Measurements from ENCODE around the gene DBN1. TPM values are rescaled to one million over a fixed set of nuclear protein-coding genes. Genes with fewer than 3 reads are reported as not detected.
A peak's percentile ranks its signal among the peaks of the same experiment; 100 is the strongest.

DBN1 gene
- total RNA-seq, 1 donor from 2014 or later = 1,261 TPM

GRCh38 chr5:177491983-177492746 is 18.7 kb upstream of the DBN1 start:
- peak overlapping the region; percentile 45 for H3K27ac Mint-ChIP-seq (ENCODE audit: unreplicated experiment)
- H3K36me3 Mint-ChIP-seq (ENCODE audit: unreplicated experiment) = no peaks in the 10 kb centered on the region

DNA sequence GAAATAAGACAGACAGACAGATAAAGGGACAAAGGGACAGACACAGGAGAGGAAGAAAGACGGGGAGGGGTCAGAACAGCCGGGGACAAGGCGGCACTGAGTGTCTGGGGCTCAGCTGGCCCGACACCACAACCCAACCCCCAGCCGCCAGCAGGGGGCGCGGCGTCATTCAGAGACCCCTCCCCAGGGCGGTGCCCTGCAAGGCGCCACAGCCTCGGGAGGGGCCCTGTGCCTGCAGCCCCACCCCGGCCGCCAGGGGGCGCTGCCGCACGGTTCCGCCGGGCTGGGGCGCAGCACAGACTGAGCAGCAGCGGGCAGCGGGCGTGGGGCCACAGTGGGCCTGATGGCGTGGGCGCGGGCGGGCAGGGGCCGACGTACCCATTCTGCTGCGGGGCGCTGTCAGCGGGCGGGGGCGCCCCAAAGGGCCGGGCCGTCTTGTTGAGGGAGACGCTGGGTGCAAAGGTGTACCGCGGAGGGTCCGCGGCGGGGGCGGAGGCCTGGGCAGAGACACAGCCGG is 18.1 kb upstream of the DBN1 start:
- peak; percentile 100 for TF ChIP-seq CTCF (IDR thresholded peaks at IDR 0.05; ENCODE audit: partially characterized antibody, unreplicated experiment)
- Mint-ChIP-seq H3K9me3 (ENCODE audit: unreplicated experiment) (peaks cover 8% of the 10 kb centered on the region), H3K36me3 (ENCODE audit: unreplicated experiment) (no peaks in the 10 kb centered on the region), H3K4me1 (ENCODE audit: low read depth, unreplicated experiment) (peaks cover 17% of the 10 kb centered on the region), H3K27ac (ENCODE audit: unreplicated experiment) (peak overlapping the region; percentile 93), H3K27me3 (ENCODE audit: unreplicated experiment) (peaks cover 7% of the 10 kb centered on the region), H3K4me3 (ENCODE audit: unreplicated experiment) (peak overlapping the region; percentile 83)
- DNase-seq = peak; percentile 98

More at GRCh38 chr5:177491983-177492746, 18.7 kb upstream of the DBN1 start:
- Mint-ChIP-seq H3K9me3 (ENCODE audit: unreplicated experiment) (peaks cover 8% of the 10 kb centered on the region), H3K27me3 (ENCODE audit: unreplicated experiment) (peaks cover 7% of the 10 kb centered on the region), H3K4me3 (ENCODE audit: unreplicated experiment) (peak overlapping the region; percentile 10), H3K4me1 (ENCODE audit: low read depth, unreplicated experiment) (peaks cover 16% of the 10 kb centered on the region)
- DNase-seq = no peak
- TF ChIP-seq CTCF (IDR thresholded peaks at IDR 0.05; ENCODE audit: partially characterized antibody, unreplicated experiment) = no peak

- Mint-ChIP-seq H3K27me3 (ENCODE audit: unreplicated experiment) (peaks cover 7% of the 10 kb centered on the region), H3K36me3 (ENCODE audit: unreplicated experiment) (no peaks in the 10 kb centered on the region), H3K4me1 (ENCODE audit: low read depth, unreplicated experiment) (peaks cover 17% of the 10 kb centered on the region), H3K9me3 (ENCODE audit: unreplicated experiment) (peaks cover 8% of the 10 kb centered on the region), H3K27ac (ENCODE audit: unreplicated experiment) (peak overlapping the region; percentile 93), H3K4me3 (ENCODE audit: unreplicated experiment) (peak overlapping the region; percentile 83)
- no peak for TF ChIP-seq CTCF (IDR thresholded peaks at IDR 0.05; ENCODE audit: partially characterized antibody, unreplicated experiment)
- DNase-seq = no peak
Observed at GRCh38 chr5:177490992-177491391, 17.6 kb upstream of the DBN1 start.

DNA sequence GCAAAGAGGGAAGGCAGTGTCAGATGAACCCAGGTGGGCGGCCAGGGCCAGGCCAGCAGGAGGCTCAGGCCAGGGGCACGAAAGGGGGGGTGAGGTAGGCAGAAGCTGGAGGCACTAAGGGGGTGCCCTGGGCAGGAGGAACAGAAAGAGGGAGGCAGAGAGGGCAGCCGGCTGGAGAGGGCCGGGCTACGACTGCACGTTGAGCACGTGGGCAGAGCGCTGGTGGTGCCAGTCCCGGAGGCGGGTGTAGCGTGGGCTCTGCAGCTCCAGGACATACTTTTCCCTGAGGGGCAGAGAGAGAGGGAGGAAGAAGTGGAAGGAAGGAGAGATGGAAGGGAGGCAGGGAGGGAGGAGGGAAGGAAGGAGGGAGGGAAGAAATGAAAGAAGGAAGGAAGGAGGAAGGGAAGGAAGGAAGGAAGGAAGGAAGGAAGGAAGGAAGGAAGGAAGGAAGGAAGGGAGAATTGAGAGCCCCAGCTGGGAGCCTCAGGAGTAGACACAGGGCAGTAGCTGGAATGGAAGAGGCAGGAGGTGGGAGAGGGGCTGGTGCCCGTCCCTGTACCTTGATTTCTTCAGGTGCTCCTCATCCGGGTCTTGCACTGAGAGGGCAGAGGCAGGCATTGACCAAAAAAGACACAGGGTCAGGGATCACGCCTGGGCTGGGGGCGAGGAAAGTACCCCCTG is 17.0 kb upstream of the DBN1 start:
- peaks cover 10% of the 10 kb centered on the region for H3K9me3 Mint-ChIP-seq (ENCODE audit: unreplicated experiment)
- H3K27ac Mint-ChIP-seq (ENCODE audit: unreplicated experiment) = peak overlapping the region; percentile 93
- peaks cover 18% of the 10 kb centered on the region for H3K4me1 Mint-ChIP-seq (ENCODE audit: low read depth, unreplicated experiment)
- H3K27me3 Mint-ChIP-seq (ENCODE audit: unreplicated experiment) = peaks cover 7% of the 10 kb centered on the region
- H3K4me3 Mint-ChIP-seq (ENCODE audit: unreplicated experiment) = peak overlapping the region; percentile 83
- no peak for DNase-seq
- no peaks in the 10 kb centered on the region for H3K36me3 Mint-ChIP-seq (ENCODE audit: unreplicated experiment)
- TF ChIP-seq CTCF (IDR thresholded peaks at IDR 0.05; ENCODE audit: partially characterized antibody, unreplicated experiment) = no peak
